Activated T-helper 17 cell treated with anti-CD3 and anti-CD28 coated beads, Interleukin-2, amount 50 U/mL, for 72 hours (primary cell): ENCODE data around the gene CIB4. TPM values are rescaled to one million over a fixed set of nuclear protein-coding genes. Genes with fewer than 3 reads are reported as not detected.

ENCODE experiments used
- ATAC-seq: fragments of 150-1000 bp; cut with Tn5 transposase; replicated peaks from 2 replicates; pipeline ENCODE4 v1.10.0; 2021; ENCODE audit warnings: mild to moderate bottlenecking, moderate library complexity
- H3K27ac Mint-ChIP-seq: one replicate; pipeline ENCODE4 v1.8.0; 2022; ENCODE audit warnings: mixed read lengths
- H3K27me3 Mint-ChIP-seq: one replicate; pipeline ENCODE4 v1.8.0; 2022; ENCODE audit warnings: mixed read lengths
- H3K36me3 Mint-ChIP-seq: one replicate; pipeline ENCODE4 v1.8.0; 2022; ENCODE audit warnings: low read depth, mild to moderate bottlenecking, mixed read lengths
- H3K4me1 Mint-ChIP-seq: one replicate; pipeline ENCODE4 v1.8.0; 2022; ENCODE audit warnings: mixed read lengths
- H3K4me3 Mint-ChIP-seq: one replicate; pipeline ENCODE4 v1.8.0; 2022; ENCODE audit warnings: mild to moderate bottlenecking, mixed read lengths
- H3K9me3 Mint-ChIP-seq: one replicate; pipeline ENCODE4 v1.8.0; 2022; ENCODE audit warnings: mixed read lengths
- total RNA-seq, 2 donors: library from RNA; stranded (reverse); gene quantifications; one replicate each; pipeline ENCODE4 v1.2.3, GENCODE V29; 2022

Gene CIB4
- total RNA-seq, 2 donors from 2014 or later = not detected

DNA sequence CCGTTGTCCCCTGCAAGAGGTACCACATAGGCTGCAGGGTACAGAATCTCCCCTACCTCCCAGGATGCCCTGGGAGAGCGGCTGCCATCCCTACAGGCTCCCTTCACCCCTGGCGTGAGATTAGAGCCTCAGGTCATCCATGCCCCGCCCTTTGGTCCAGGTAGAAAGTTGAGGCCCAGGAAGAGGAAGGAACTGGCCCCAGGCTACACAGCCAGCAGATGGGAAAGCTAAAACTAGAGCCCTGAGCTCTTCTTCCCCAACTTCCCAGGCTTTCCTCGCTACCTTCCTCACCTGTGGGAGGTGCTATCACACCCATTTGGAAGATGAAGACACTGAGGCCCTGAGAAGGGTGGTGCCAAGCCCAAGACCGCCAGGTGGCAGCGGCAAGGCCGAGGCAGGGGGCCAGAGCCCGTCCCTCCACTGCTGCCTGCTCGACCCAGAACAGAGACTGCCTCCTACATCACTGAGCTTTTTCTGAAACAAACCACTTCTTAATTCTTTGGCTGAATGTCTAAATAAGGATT lies 25.8 kb downstream of the CIB4 start:
- H3K27me3 Mint-ChIP-seq = peaks cover 20% of the 10 kb centered on the region
- H3K36me3 Mint-ChIP-seq = no peaks in the 10 kb centered on the region
- H3K4me3 Mint-ChIP-seq = no peak overlapping the region
- H3K4me1 Mint-ChIP-seq = peaks cover 8% of the 10 kb centered on the region
- H3K9me3 Mint-ChIP-seq = no peaks in the 10 kb centered on the region
- no peak overlapping the region for H3K27ac Mint-ChIP-seq
- no peak for ATAC-seq

- peaks cover 21% of the 10 kb centered on the region for H3K27me3 Mint-ChIP-seq
- H3K36me3 Mint-ChIP-seq = no peaks in the 10 kb centered on the region
- no peak for ATAC-seq
- H3K4me1 Mint-ChIP-seq = peaks cover 8% of the 10 kb centered on the region
- no peaks in the 10 kb centered on the region for H3K9me3 Mint-ChIP-seq
- no peak overlapping the region for H3K27ac Mint-ChIP-seq
- no peak overlapping the region for H3K4me3 Mint-ChIP-seq
These were observed 26.7 kb downstream of the CIB4 start for GRCh38 chr2:26614216-26615138.

GRCh38 chr2:26613241-26614215 lies 27.6 kb downstream of the CIB4 start:
- Mint-ChIP-seq H3K4me3 (no peak overlapping the region), H3K9me3 (no peaks in the 10 kb centered on the region), H3K27ac (no peak overlapping the region), H3K27me3 (peaks cover 21% of the 10 kb centered on the region), H3K36me3 (no peaks in the 10 kb centered on the region), H3K4me1 (peaks cover 8% of the 10 kb centered on the region)
- ATAC-seq = no peak

GRCh38 chr2:26612522-26613240 lies 28.5 kb downstream of the CIB4 start:
- Mint-ChIP-seq H3K27ac (no peak overlapping the region), H3K27me3 (peaks cover 20% of the 10 kb centered on the region), H3K9me3 (no peaks in the 10 kb centered on the region), H3K4me3 (no peak overlapping the region), H3K4me1 (peaks cover 8% of the 10 kb centered on the region), H3K36me3 (no peaks in the 10 kb centered on the region)
- ATAC-seq = no peak

- no peak for ATAC-seq
- H3K27ac Mint-ChIP-seq = no peak overlapping the region
- H3K4me3 Mint-ChIP-seq = no peak overlapping the region
- H3K27me3 Mint-ChIP-seq = peaks cover 14% of the 10 kb centered on the region
- no peaks in the 10 kb centered on the region for H3K9me3 Mint-ChIP-seq
- no peaks in the 10 kb centered on the region for H3K36me3 Mint-ChIP-seq
- peaks cover 6% of the 10 kb centered on the region for H3K4me1 Mint-ChIP-seq
These were observed 29.1 kb downstream of the CIB4 start for GRCh38 chr2:26612034-26612433.

GRCh38 chr2:26610504-26611335 lies 30.4 kb downstream of the CIB4 start:
- peaks cover 8% of the 10 kb centered on the region for H3K27me3 Mint-ChIP-seq

DNA sequence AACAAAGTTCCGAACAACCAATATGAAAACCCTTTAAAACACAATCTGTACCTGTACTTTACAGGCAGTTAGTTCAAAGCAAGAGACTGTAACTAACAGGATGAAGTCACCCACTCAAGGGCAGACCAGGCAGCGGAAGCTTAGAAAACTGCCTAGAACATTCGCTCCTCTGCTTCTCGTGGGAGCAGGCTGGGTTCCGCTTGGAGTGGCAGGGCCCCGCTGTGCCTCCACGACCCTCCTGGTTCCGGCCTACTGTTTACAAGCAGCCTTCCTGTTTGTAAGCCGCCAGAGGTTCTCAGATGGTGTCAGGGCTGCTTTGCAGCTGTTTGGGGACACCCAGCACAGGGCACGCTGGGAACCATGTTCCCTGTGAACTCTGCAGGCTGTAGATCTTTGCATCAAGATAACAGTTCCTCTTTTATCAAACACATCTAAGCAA lies 31.3 kb downstream of the CIB4 start:
- no peaks in the 10 kb centered on the region for H3K36me3 Mint-ChIP-seq
- no peaks in the 10 kb centered on the region for H3K9me3 Mint-ChIP-seq
- no peak overlapping the region for H3K4me3 Mint-ChIP-seq
- H3K4me1 Mint-ChIP-seq = no peaks in the 10 kb centered on the region
- ATAC-seq = no peak
- no peak overlapping the region for H3K27ac Mint-ChIP-seq
- peaks cover 9% of the 10 kb centered on the region for H3K27me3 Mint-ChIP-seq

More at GRCh38 chr2:26610504-26611335, 30.4 kb downstream of the CIB4 start:
- Mint-ChIP-seq H3K4me1 (no peaks in the 10 kb centered on the region), H3K4me3 (no peak overlapping the region), H3K36me3 (no peaks in the 10 kb centered on the region), H3K27ac (no peak overlapping the region), H3K9me3 (no peaks in the 10 kb centered on the region)
- ATAC-seq = no peak

GRCh38 chr2:26609205-26609631 lies 31.9 kb downstream of the CIB4 start:
- no peaks in the 10 kb centered on the region for H3K4me1 Mint-ChIP-seq
- H3K36me3 Mint-ChIP-seq = no peaks in the 10 kb centered on the region
- no peaks in the 10 kb centered on the region for H3K9me3 Mint-ChIP-seq
- H3K27ac Mint-ChIP-seq = no peak overlapping the region
- H3K27me3 Mint-ChIP-seq = peaks cover 13% of the 10 kb centered on the region
- H3K4me3 Mint-ChIP-seq = no peak overlapping the region
- no peak for ATAC-seq

GRCh38 chr2:26608557-26608956 lies 32.6 kb downstream of the CIB4 start:
- no peaks in the 10 kb centered on the region for H3K36me3 Mint-ChIP-seq
- H3K27me3 Mint-ChIP-seq = peaks cover 13% of the 10 kb centered on the region
- no peak overlapping the region for H3K4me3 Mint-ChIP-seq
- H3K9me3 Mint-ChIP-seq = no peaks in the 10 kb centered on the region
- no peaks in the 10 kb centered on the region for H3K4me1 Mint-ChIP-seq
- no peak for ATAC-seq
- no peak overlapping the region for H3K27ac Mint-ChIP-seq

- Mint-ChIP-seq H3K27me3 (peaks cover 17% of the 10 kb centered on the region), H3K4me1 (no peaks in the 10 kb centered on the region), H3K27ac (no peak overlapping the region), H3K4me3 (no peak overlapping the region), H3K9me3 (no peaks in the 10 kb centered on the region), H3K36me3 (no peaks in the 10 kb centered on the region)
- ATAC-seq = no peak
These were observed 33.5 kb downstream of the CIB4 start for GRCh38 chr2:26607698-26608097.

DNA sequence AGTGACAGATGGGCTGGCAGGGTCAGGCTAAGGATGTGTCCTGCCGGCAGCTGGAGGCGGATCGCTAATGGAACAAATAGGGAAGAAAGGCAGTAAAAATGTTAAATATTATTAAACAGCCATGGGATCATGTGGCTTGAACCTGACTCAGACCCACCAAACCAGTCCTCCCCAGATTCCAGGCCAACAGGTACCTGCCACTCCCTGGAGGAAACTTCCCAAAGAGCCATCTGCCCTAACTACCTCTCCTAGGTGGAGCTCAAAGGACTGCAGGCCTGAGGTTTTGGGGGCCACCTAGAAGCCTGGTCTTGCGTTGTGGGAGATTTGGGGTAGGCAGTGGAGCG lies 34.3 kb downstream of the CIB4 start:
- Mint-ChIP-seq H3K4me3 (no peak overlapping the region), H3K27ac (no peak overlapping the region), H3K27me3 (peaks cover 23% of the 10 kb centered on the region), H3K36me3 (no peaks in the 10 kb centered on the region), H3K4me1 (no peaks in the 10 kb centered on the region), H3K9me3 (no peaks in the 10 kb centered on the region)
- no peak for ATAC-seq

GRCh38 chr2:26605999-26606846 lies 34.9 kb downstream of the CIB4 start:
- Mint-ChIP-seq H3K4me3 (no peak overlapping the region), H3K27me3 (peaks cover 29% of the 10 kb centered on the region), H3K4me1 (no peaks in the 10 kb centered on the region), H3K9me3 (no peaks in the 10 kb centered on the region), H3K36me3 (no peaks in the 10 kb centered on the region), H3K27ac (no peak overlapping the region)
- ATAC-seq = no peak
